DMS153 (cell line): ENCODE measurements around the gene SCFD2.
"Not testable (repeated sequence)": the region's sequence is repeated elsewhere in the genome, so short reads cannot be mapped to it uniquely, and the experiment has no call there.

Experiments
- DNase-seq: peaks from one replicate; lab custom pipeline; 2025; lab: John Stamatoyannopoulos, UW

SCFD2 gene

DNA sequence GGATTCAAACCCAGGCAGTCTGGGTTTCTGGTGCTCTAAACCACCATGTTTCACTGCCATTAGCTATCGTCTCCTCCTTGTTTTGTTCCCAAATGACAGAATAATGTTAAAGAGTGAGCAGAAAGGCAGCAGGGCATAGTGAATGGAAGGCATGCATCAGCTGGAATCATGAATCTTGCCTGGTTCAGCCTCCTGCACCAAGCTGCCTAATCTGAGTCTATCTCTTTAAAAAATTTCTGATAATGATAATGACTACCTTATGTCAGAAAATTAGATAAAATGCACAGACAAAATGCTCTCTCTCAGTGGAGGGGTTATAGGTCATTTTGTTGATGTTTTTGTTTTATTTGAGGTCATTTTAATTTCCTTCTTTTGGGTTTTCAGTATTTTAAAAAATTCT, 316.3 kb downstream of the SCFD2 start:
- no peak for DNase-seq

DNA sequence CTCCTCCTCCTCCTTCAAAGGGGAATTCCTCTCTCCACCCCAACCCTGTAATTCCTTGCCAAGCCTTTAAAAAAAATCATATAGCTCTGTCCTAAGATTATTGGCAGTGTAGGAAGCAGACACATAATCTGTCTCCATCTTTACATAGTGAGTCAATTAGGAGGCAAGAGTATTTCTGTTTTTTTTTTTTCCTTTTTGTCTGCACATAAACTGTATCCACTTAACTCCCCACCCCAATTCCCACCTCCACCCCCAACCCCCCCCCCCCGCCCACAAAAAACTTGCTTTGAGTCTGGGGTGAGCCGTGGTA, 321.3 kb downstream of the SCFD2 start:
- DNase-seq, result no peak

DNA sequence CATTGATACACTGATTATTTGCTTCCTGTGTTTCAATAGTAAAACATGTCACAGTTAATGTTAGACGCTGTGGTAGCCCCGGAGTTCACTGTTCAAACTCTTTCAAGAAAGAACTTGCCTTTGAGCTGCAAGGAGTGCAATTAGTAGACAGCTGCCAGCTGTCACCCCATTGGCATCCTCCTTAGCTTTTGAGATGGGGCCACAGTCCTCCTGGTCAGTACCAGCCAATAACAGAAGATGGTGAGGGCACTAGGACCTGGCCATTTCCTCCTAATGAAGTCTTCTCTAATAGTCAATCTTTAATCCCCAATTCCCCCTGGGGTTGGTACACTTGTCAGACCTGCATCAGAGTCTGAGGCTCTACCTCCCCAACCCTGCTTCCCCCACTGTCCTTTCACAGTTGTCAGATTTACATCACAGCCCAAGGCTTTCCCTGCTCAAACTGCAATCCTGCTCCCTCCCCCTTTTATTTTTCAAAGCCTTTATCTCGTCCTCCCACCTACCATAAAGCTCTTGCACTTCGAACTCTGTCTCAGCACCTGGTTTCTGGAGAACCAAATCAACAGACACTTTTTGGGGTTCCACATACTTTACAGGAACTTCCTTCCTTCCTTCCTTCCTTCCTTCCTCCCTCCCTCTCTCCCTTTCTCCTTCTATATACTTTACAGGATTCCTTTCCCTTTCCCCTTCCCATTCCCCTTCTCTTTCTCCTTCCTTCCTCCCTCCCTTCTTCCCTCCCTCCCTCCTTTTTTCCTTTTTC, 321.8 kb downstream of the SCFD2 start:
- no peak for DNase-seq

DNA sequence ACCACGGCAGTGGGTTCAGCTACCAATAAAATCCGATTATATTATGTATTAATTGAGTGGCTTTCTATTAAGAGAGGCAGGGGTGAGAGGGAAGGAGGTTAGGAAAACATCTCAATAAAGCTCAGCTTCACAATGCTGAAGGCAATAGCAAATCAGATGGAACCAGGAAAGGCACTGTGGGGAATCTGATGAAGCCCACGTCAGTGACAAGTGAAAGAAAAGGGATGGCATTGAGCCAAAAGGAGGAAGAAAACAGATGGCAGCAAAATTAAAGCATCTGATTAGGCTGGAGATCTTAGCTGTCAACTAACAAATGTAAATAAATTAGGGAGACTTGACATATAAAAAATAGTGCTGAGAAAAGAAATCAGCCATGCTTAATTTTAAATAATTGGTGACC, 322.8 kb downstream of the SCFD2 start:
- no peak for DNase-seq

DNA sequence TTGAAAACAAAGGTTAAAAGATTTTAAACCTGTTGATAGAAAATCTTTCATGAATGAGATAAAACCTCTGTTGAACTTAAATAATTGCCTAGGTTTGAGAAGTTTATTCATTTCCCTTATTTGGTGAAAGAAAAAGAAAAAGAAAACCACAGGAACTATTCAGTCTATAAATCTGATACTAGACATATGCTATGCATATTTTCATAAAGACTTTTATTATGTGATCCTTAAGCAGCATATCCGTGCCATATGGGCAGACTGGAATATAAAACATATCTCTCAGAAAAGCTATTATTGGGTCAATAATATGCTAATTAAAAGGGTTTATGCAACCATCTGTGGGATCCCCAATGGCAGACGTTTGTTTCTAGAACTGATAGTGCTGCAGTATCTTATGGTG, 325.0 kb downstream of the SCFD2 start:
- DNase-seq, result no peak

DNA sequence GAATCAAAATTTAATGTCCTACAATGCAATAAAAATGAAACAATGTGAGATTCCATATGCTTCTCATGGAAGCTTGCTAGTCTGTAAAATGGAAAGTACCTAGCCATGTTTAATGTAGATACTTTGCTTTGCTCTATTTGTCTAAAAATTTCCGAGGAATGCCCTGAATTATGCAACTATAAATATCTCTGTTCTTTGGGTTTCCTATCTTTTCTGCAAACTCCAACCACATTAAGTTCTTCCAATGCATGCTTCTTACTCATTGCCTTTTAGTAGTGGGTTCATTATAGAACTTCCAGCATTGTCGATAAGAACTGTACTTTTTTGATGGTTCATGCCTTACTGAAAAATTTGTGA, 325.4 kb downstream of the SCFD2 start:
- DNase-seq, result no peak

DNA sequence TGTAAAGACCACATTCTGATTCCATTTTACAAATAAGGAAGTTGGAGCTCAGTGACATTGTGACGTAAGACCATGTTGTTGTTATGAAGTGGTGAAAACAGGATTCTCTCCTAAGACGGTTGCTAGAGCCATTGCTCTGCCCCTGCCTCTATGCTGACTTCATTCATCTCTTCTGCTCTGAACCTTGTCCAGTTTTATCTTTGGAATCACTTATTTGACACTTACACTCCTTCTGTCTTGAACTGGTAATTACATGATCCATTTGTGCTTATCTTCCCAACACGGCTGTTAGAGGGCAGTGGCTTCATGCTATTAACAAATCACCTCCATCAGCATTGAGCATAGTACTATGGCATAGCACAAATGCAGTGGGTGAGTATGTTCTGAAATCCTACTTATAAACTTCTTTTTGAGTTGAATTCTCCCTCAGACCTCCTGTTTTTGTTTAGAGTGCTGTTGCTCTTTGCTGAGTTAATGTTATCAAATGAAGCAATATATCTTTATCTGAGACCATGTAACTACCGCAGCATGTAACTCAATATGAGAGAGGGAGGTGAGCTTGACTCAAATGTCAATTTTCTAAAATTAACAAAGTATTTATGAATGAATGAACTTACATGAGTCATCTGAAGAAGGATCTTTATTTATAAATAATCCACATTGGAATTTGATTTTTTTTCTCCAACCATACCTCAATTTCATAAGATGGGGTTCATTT, 326.0 kb downstream of the SCFD2 start:
- no peak for DNase-seq

DNA sequence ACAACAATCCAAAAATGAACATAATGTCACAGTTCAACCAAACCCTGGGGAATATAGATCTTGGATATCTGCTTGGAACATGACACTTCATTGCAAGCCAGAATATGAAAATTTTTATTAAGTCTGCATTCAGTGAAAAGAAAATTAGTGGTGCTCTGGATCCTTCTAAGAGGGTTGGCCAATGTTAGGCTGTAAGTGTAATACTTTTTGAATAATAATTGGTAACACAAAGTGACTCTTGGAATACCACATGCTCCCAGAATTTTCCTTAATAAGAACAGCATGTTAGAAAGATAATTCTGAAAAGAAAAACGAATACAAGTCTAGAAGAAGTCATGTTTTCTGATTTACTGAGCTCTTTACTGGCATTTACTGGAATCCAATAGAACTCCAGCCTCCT, 328.0 kb downstream of the SCFD2 start:
- DNase-seq, result no peak

DNA sequence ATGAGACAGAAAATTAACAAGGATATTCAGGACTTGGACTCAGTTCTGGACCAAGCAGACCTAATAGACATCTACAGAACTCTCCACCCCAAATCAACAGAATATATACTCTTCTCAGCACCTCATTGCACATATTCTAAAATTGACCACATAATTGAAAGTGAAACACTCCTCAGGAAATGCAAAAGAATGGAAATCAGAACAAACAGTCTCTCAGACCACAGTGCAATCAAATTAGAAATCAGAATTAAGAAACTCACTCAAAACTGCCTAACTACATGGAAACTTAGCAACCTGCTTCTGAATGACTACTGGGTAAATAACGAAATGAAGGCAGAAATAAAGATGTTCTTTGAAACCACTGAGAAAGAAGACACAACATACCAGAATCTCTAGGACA, 333.0 kb downstream of the SCFD2 start:
- DNase-seq, result not testable (repeated sequence)

DNA sequence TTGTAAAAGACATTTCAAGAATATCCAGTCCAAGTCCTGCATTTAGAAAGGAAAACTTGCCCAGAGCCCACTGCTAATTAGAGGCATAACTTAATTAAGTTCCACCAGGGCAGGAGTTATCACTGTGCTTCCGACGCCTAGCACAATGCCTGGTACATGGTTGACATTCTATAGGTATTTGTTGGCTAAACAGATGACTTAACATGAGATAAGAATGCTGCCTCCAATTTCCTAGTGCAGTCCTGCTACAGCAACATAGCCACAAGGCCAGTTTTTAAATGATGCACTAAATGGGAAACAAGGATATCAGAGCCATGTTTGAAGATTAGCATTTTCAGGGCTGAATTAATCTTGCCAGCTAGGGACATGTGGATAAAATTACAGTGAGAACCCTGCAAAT, 339.6 kb downstream of the SCFD2 start:
- DNase-seq, result no peak

DNA sequence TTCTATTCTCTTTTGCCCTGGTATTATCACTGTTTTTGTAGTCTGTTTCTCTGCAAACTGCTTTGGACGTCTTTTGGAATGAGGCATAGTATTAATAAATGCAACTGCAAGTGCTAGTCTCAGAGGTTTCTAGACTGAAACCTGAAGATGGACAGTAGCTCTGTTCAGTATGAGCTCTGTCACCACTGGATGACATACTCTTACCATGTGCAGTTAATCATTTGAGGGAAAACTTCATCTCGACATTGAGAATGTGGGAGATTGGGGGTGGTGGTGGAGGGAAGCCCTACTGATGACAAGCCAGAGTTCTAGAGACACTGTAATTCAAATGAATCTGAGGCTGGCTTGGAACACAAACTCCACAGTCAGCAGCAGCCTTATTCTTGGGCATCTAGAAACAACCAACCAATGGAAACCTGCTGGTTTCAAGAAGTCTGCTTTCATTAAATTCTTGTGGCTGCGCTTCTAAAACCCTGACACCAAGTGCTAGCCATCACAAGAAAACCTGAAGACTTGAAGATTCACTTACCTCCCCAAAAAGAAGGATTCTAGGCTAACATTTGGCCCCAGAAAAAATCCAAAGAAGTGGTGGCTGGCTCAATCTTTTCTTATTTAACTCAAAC, 342.1 kb downstream of the SCFD2 start:
- no peak for DNase-seq

DNA sequence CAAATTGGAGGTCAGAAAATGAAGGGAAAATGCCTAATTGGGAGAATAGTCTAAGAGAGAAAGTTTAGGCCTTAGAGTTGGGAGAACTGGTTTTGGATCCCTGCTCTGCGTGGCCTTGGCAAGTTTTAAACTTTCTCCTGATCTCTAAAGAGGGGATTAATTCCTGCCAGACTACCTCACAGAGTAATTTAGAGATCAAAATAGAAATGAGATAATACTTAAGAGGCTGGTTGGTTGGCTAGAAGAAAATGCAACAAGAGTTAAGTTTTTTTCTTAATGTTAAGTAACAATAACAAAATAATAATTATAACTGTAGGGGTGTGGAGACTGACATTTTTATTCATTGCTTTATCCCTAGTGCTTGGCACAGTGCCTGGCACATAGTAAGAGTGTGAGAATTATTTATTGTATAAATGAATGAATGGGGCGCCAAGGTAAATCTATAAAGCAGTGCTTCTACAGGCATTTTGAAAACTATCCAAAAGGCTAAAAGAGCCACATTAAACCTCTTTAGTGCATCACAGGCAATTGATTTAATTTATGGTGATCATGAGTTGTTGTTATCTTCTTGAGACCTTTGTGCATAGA, 343.3 kb downstream of the SCFD2 start:
- no peak for DNase-seq

DNA sequence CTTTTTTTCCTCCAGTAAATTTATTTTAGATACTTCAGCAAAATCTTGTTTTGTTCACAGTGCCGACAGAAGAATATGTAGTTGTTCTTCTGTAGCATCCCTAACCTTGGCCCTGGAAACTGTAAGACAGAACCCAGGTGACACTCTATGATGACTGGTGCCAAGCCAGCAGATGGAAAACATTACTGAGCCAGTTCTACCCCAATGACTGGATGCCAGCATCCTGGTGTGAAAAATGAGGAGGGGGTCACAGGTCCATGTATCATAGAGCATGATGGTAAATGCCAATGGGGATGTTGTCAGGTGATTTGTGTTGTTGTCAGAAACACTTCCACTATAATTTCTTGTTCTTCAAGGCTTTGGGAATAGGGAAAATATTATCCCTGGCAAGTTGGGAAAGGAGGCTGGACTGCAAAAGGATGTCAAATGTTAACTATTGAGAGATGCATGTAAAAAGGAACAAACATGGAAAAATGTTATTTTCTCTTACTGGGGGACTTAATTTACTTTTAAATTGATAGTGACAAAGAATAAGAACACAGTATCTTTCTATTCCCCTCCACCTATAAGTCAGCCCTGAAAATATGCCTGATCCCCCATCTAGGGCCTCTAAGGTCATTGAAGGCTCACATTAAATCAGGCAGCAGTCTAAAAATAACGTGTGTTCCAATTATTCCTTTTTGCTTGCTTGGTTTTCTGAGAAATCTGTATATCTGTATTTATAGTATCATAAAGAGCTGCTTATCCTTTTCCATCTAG, 343.9 kb downstream of the SCFD2 start:
- no peak for DNase-seq

DNA sequence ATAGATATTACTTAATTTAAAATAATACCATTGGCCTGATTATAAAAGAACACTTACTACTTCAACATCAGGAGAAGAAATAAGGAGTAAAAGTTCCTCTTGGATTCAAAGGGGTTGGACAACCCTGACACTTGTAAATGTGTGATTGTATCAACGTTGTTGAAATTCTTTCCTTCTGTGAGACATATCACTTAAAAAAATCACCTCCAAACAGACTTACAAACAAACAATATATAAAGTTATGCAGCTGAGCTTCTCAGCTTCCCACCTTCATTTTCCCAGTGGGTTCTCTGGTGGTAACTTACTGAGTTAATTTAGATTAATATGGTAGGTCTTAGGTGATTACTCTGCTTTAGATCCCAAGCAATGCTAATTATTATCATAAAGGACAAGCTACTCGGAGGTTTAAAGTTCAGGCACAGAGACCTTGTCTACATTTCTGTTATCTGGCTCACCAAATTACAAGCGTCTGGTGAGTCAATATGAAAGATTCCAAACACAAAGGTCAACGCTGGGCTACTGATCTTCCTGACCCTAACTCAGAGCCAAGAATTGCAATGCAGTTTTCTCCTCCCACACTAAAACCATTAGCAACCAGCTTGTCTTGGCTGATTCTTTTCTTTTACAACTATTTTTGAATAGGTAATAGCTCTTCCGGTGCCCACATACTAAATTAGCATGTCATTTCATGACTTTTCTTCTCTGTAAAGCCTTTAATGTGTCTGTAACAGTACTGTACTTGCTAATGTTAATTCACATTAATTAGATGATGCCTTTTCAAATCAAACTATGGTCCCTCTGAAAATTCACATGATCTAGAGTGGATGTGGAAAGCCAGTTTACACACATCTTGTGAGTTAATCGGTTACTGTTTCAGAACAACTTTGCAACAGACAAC, 346.1 kb downstream of the SCFD2 start:
- no peak for DNase-seq

DNA sequence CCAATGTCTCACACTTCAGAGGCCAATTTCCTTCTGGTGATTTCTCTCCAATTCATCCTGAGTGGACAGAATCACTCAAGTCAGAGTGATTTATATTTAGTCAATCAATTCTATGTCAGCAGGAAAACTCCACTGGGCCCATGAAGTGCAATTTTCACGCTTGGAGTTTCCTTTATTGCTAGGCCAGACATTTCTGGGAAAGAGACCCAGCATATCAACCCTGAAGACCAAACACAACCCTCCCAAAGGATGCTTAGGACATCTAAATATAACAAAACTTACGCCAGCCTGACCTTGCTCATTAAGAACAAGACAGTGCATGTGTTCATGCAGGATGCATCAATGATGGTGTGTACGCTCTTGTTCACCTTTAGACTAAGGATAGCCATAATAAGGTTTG, 347.4 kb downstream of the SCFD2 start:
- DNase-seq, result no peak

DNA sequence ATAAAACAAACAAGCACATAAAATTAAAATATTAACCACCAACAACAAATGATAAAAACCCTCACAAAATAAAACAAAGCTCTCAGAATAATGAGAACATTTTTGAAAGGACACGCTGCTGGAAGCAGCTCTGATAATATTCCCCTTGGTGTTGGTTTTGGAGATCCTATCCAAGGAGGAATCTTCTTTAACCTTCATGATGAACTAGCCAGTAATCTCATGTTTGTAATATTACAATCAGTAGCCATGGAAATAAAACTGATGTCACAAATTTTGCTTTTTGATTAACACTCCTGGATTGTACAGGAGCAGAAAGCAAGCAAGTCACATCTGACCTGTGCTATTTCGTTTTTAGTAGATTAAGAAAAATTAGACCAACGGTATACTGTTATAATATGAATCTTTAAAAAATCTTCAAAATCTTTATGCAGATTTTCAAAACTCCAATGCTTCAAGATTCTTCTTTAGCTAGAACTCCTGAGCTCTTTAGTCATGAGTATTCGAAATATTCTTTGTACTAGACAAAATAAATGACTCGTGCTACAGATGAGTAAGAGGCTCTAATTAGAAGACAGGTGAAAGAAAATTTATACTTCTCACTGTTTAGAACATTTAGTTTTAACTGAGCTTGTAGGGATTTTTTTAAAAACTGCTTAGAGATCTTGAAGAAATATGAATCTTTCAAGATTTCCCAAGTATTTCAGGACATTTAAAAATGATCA, 349.6 kb downstream of the SCFD2 start:
- no peak for DNase-seq

DNA sequence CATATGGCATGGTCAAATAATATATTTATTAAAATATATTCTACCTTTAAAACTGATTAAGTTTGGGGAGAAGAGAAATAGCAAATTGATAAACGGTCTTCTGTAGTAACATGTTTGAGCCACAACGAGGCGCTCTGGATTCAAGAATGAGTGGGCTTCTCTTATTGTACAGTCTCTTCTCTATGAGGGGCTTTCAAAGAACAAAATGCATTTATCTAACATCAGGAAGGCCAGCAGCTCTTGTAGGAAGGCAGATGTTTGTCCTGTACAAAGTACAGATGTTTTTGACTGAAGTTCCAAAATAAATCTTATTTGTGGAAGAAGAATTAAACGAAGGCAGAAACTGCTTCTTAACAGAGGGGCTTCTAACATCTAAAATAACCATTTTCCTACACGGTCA, 350.2 kb downstream of the SCFD2 start:
- no peak for DNase-seq

DNA sequence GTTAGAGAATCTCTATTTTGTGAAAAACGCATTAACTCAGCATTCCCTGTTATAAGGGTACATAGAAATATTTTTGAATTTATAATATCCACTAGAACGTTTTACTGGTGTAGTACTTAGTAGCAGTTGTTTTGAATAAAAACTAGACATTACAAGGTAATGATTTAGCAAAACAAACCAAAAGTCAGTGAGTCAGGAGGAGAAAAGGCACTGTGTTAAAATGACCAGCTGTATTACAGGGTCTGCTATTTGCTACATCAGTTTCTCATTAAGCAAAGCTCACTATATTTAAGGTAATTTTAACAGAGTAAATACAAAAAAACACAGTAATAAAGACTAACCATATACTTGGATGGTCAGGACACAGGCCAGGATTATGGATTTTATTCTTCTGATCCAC, 351.0 kb downstream of the SCFD2 start:
- DNase-seq, result no peak

DNA sequence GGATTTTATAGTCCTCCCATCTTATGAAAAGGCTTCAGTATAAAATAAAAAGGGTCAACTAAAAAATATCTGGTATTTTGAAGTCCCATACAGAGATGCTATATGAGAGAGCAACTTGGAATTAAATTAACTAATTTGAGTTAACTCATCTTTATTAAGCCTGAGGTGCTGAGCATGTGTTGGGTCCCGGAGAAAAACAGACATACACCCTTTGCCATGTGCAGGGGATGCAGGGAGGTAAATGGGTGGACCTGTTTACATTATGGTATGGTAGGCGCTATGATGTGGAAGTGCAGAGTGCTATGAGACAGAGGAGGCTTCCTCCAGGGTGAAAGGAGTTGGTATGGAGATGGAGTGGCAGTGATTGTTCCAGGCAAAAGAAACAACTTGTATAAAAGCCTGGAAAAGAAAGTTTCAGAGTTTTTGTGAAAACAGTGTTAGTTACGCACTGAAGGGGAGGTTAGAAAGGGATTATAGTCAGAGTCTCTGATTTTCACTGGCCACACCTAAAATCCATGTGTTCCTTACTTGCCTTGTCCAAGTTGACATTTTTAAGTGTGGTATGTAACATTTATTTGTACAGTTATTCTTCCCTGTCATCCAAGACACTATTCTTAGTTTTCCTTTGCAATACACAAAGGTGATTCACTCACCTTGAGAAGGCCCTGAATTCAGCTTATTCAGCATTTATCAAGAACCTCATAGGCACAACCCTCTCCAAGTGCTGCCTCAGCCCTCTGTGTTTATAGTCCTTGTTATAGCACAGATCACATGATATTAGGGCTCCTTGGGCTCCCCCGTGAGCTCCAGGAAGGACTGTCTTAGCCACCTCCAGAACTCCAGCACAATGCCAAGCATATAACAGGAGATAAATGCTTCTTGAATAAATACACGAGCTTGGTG, 351.7 kb downstream of the SCFD2 start:
- DNase-seq, result no peak

DNA sequence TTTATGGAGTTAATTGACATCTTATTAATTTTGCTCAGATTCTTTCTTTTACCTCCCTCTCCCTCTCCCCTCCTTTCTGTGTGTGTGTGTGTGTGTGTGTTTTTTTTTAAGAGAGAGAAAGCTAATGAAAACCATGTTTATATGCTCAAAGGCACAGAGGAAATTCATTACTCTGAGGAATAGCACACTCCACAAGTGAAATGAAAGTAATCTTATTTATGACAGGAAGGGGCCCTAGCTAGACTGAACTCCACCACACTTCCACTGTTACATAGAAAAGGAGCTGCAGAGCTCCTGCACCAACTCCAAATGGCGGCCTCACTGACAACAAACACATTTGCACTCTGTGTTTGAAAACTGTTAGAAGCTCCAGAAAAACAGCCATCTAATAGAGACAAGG, 353.1 kb downstream of the SCFD2 start:
- no peak for DNase-seq
